ENCODE data around the gene DNAJC16.

DNA sequence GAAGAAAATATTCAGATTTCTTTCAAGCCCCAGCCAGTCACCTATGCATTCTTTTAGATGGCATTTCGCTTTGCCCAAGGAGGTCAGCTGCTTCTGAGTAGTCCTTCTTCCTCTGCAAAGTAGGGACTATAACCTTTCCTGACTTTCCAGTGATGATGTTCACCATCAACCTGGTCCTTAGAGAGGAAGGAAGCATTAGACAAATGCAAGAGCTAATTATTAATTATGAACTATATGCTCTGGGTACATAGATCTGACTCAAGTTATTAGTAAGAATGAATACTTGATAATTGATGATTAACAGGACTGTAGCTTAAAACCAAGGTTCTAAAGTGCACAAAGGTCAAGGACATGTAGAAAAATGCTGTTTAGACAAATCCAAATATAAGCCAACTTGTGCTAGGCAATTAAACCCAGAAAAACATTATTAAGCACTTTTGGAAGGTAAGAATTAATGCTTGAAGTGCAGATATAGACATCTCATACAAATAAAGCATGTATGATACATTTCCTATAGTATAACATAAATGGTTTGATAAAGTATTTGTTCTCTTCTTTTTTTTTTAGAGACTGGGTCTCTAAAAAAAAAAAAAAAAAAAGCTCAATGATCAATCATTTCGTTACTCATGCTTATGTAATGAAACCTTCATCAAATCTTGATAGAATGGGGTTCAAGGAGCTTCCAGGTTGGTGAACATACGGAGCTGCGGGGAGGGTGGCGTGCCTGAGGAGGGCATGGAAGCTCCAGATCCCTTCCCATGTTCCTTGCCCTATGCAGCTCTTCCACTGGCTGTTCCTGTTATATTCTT, 69.4 kb downstream of the DNAJC16 start:
- TF ChIP-seq, protein P1, sequence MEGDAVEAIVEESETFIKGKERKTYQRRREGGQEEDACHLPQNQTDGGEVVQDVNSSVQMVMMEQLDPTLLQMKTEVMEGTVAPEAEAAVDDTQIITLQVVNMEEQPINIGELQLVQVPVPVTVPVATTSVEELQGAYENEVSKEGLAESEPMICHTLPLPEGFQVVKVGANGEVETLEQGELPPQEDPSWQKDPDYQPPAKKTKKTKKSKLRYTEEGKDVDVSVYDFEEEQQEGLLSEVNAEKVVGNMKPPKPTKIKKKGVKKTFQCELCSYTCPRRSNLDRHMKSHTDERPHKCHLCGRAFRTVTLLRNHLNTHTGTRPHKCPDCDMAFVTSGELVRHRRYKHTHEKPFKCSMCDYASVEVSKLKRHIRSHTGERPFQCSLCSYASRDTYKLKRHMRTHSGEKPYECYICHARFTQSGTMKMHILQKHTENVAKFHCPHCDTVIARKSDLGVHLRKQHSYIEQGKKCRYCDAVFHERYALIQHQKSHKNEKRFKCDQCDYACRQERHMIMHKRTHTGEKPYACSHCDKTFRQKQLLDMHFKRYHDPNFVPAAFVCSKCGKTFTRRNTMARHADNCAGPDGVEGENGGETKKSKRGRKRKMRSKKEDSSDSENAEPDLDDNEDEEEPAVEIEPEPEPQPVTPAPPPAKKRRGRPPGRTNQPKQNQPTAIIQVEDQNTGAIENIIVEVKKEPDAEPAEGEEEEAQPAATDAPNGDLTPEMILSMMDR (IDR thresholded peaks at IDR 0.05): no peak
- no peak for TF ChIP-seq POLR2A (IDR thresholded peaks at IDR 0.05)

Measured in esophagus squamous epithelium (tissue), 4 donors.